H1 (cell line): ENCODE measurements around the gene CEMIP2. TPM values are rescaled to one million over a fixed set of nuclear protein-coding genes. Genes with fewer than 3 reads are reported as not detected.

Experiments
- CTCF ChIA-PET: fragments of 300-600 bp; sonication (Branson Sonifier 250); formaldehyde crosslinking; loops from one replicate; lab custom pipeline; 2021; ENCODE audit not compliant: partially characterized antibody; lab: Charles Lee
- POLR2A ChIA-PET: fragments of 300-600 bp; sonication (Branson Sonifier 250); formaldehyde crosslinking; loops from one replicate; lab custom pipeline; 2021; ENCODE audit warnings: inconsistent platforms; ENCODE audit not compliant: partially characterized antibody; lab: Charles Lee
- DNase-seq, 2 experiments: peaks; one replicate each; pipeline versions ENCODE4 v3.0.0 to v3.0.0-alpha.2; 2010 to 2022; ENCODE audit warnings: low spot score in 2 of 2, low read depth in 1 of 2, mixed read lengths in 1 of 2
- FAIRE-seq: peaks from 2 replicates; lab custom pipeline; 2011; peaks lifted over from hg19 to GRCh38; lab: Jason Lieb, UNC
- H2AFZ ChIP-seq: 2 replicates; pipeline ENCODE4 v1.8.1; 2012; ENCODE audit warnings: low read length, inconsistent platforms
- H2AK5ac ChIP-seq: 2 replicates; pipeline ENCODE4 v1.6.1; 2013; ENCODE audit warnings: low read depth, low read length
- H2BK120ac ChIP-seq: replicated peaks from 2 replicates; pipeline ENCODE3; 2013; ENCODE audit warnings: low read depth, low read length, inconsistent platforms
- H2BK12ac ChIP-seq: 2 replicates; pipeline ENCODE4 v1.6.1; 2013; ENCODE audit warnings: low read depth, low read length
- H2BK15ac ChIP-seq: 2 replicates; pipeline ENCODE4 v1.6.1; 2013; ENCODE audit warnings: low read length
- H2BK20ac ChIP-seq: 2 replicates; pipeline ENCODE4 v1.6.1; 2013; ENCODE audit warnings: low read length
- H2BK5ac ChIP-seq: 2 replicates; pipeline ENCODE4 v1.6.1; 2013; ENCODE audit warnings: low read depth, low read length
- H3K14ac ChIP-seq: 2 replicates; pipeline ENCODE4 v1.6.1; 2013; ENCODE audit warnings: inconsistent platforms; ENCODE audit not compliant: insufficient read length
- H3K18ac ChIP-seq: 2 replicates; pipeline ENCODE4 v1.6.1; 2013; ENCODE audit warnings: low read length; ENCODE audit errors: extremely low read depth
- H3K23ac ChIP-seq: 2 replicates; pipeline ENCODE4 v1.6.1; 2013; ENCODE audit warnings: inconsistent platforms; ENCODE audit not compliant: insufficient read length
- H3K23me2 ChIP-seq: 2 replicates; pipeline ENCODE4 v1.6.1; 2013; ENCODE audit warnings: low read depth, low read length
- H3K27ac ChIP-seq: 2 replicates; pipeline ENCODE4 v1.6.1; 2011; ENCODE audit warnings: low read depth, low read length, inconsistent platforms
- H3K27me3 ChIP-seq, 4 experiments: replicated peaks in 1 of 4; 1 replicate in 1 of 4; 2 replicates in 3 of 4; pipeline versions ENCODE4 v1.6.1 to v1.8.1; 2011 to 2013; ENCODE audit warnings: low read length in 3 of 4, mild to moderate bottlenecking in 3 of 4, inconsistent platforms in 2 of 4, mixed read lengths in 2 of 4, moderate library complexity in 1 of 4; ENCODE audit not compliant: control insufficient read depth in 3 of 4, insufficient read depth in 3 of 4; ENCODE audit errors: extremely low read depth in 1 of 4
- H3K36me3 ChIP-seq, 4 experiments: 2 replicates each; pipeline versions ENCODE4 v1.6.1 to v1.8.1; 2011 to 2013; ENCODE audit warnings: mild to moderate bottlenecking in 4 of 4, low read length in 3 of 4, moderate library complexity in 2 of 4, control low read depth in 1 of 4, inconsistent platforms in 1 of 4; ENCODE audit not compliant: insufficient read depth in 4 of 4, control insufficient read depth in 2 of 4
- H3K4ac ChIP-seq: replicated peaks from 2 replicates; pipeline ENCODE3; 2013; ENCODE audit warnings: low read length, low read depth, mixed read lengths, inconsistent platforms; ENCODE audit not compliant: insufficient read length
- H3K4me1 ChIP-seq, 4 experiments: replicated peaks in 1 of 4; 1 replicate in 1 of 4; 2 replicates in 3 of 4; pipeline versions ENCODE4 v1.6.1 to v1.8.1; 2011 to 2013; ENCODE audit warnings: low read length in 3 of 4, inconsistent platforms in 2 of 4, mixed read lengths in 1 of 4; ENCODE audit not compliant: insufficient read depth in 4 of 4, control insufficient read depth in 3 of 4
- H3K4me2 ChIP-seq, 2 experiments: 2 replicates each; pipeline versions ENCODE4 v1.6.1 to v1.8.1; 2011 to 2013; ENCODE audit warnings: low read depth in 2 of 2, low read length in 2 of 2, control low read depth in 1 of 2, inconsistent platforms in 1 of 2, mild to moderate bottlenecking in 1 of 2; ENCODE audit not compliant: insufficient read depth in 1 of 2
- H3K4me3 ChIP-seq, 4 experiments: fragments of 200-600, 300-600 bp in 1 of 4; sonication (generic), shearing (Covaris generic), sonication (Bioruptor Twin) in 1 of 4; 2 replicates each; pipeline versions ENCODE4 v1.5.1 to v1.8.1; 2011 to 2016; ENCODE audit warnings: low read length in 4 of 4, low read depth in 3 of 4, control low read depth in 2 of 4, inconsistent platforms in 2 of 4, mild to moderate bottlenecking in 2 of 4, mixed read lengths in 1 of 4, moderate library complexity in 1 of 4; ENCODE audit not compliant: insufficient read depth in 2 of 4; ENCODE audit errors: extremely low read depth in 1 of 4
- H3K56ac ChIP-seq: replicated peaks from 2 replicates; pipeline ENCODE3; 2013; ENCODE audit warnings: low read depth, mild to moderate bottlenecking, mixed read lengths, low read length, inconsistent platforms; ENCODE audit not compliant: insufficient read length
- H3K79me1 ChIP-seq: 2 replicates; pipeline ENCODE4 v1.6.1; 2013; ENCODE audit warnings: low read depth, low read length, control low read depth
- H3K79me2 ChIP-seq, 2 experiments: 2 replicates each; pipeline versions ENCODE4 v1.6.1 to v1.8.1; 2012 to 2013; ENCODE audit warnings: low read length in 2 of 2, mild to moderate bottlenecking in 2 of 2, inconsistent platforms in 1 of 2; ENCODE audit not compliant: insufficient read depth in 2 of 2, control insufficient read depth in 1 of 2
- H3K9ac ChIP-seq, 4 experiments: replicated peaks in 1 of 4; 1 replicate in 1 of 4; 2 replicates in 3 of 4; pipeline versions ENCODE4 v1.6.1 to v1.8.1; 2011 to 2013; ENCODE audit warnings: low read depth in 3 of 4, low read length in 3 of 4, control low read depth in 2 of 4, mild to moderate bottlenecking in 2 of 4, moderate library complexity in 2 of 4, inconsistent platforms in 1 of 4; ENCODE audit errors: extremely low read depth in 1 of 4
- H3K9me3 ChIP-seq, 2 experiments: 2 replicates each; pipeline versions ENCODE4 v1.6.1 to v1.8.1; 2012 to 2013; ENCODE audit warnings: mild to moderate bottlenecking in 2 of 2, moderate library complexity in 2 of 2, control low read depth in 1 of 2, inconsistent platforms in 1 of 2, low read depth in 1 of 2, low read length in 1 of 2, mixed read lengths in 1 of 2; ENCODE audit not compliant: insufficient read depth in 2 of 2
- H4K20me1 ChIP-seq, 2 experiments: replicated peaks in 1 of 2; 2 replicates each; pipeline versions ENCODE3 to v1.8.1; 2011 to 2013; ENCODE audit warnings: inconsistent platforms in 2 of 2, low read length in 2 of 2, mild to moderate bottlenecking in 1 of 2; ENCODE audit not compliant: insufficient read depth in 2 of 2, control insufficient read depth in 1 of 2
- H4K5ac ChIP-seq: 2 replicates; pipeline ENCODE4 v1.6.1; 2013; ENCODE audit warnings: low read length, low read depth, mixed read lengths, inconsistent platforms; ENCODE audit not compliant: insufficient read length
- H4K8ac ChIP-seq: 2 replicates; pipeline ENCODE4 v1.8.0; 2013; ENCODE audit warnings: mild to moderate bottlenecking, moderate library complexity, low read length, inconsistent platforms; ENCODE audit not compliant: insufficient read depth; ENCODE audit errors: extremely low read depth
- H4K91ac ChIP-seq: replicated peaks from 2 replicates; pipeline ENCODE3; 2013; ENCODE audit warnings: low read length, mixed read lengths, inconsistent platforms; ENCODE audit not compliant: insufficient read length
- CBX8 ChIP-seq: fragments of 300-800, 300-1000 bp; sonication (generic); IDR thresholded peaks from 2 replicates; pipeline ENCODE4 v1.7.1; 2016; ENCODE audit warnings: low read depth, low read length, borderline replicate concordance
- CHD1 ChIP-seq: IDR thresholded peaks from 2 replicates; pipeline ENCODE4 v1.6.1; 2012; ENCODE audit warnings: low read depth, low read length, improper control_type of control experiment
- CHD2 ChIP-seq: IDR thresholded peaks from 2 replicates; pipeline ENCODE4 v1.6.1; 2012; ENCODE audit warnings: low read length, improper control_type of control experiment
- CTBP2 ChIP-seq: IDR thresholded peaks from 2 replicates; pipeline ENCODE4 v1.7.0; 2011; ENCODE audit warnings: borderline replicate concordance, mild to moderate bottlenecking, moderate library complexity, mixed read lengths, low read length; ENCODE audit not compliant: insufficient read depth, insufficient read length
- KDM1A ChIP-seq: fragments of 200-600, 300-600 bp; sonication (generic); IDR thresholded peaks from 2 replicates; pipeline ENCODE4 v1.7.1; 2016; ENCODE audit warnings: mild to moderate bottlenecking, low read length, borderline replicate concordance
- RAD21 ChIP-seq, 2 experiments: IDR thresholded peaks in 1 of 2; conservative IDR thresholded peaks in 1 of 2; 2 replicates each; pipeline ENCODE4 v1.6.1; 2011; ENCODE audit warnings: low read depth in 2 of 2, low read length in 2 of 2, improper control_type of control experiment in 1 of 2, inconsistent platforms in 1 of 2, mild to moderate bottlenecking in 1 of 2, moderate library complexity in 1 of 2
- SIX5 ChIP-seq: IDR thresholded peaks from 2 replicates; pipeline ENCODE4 v1.6.1; 2011; ENCODE audit warnings: mild to moderate bottlenecking, low read depth, low read length
- SRF ChIP-seq: IDR thresholded peaks from 2 replicates; pipeline ENCODE4 v1.6.1; 2011; ENCODE audit warnings: mild to moderate bottlenecking, low read depth, low read length, moderate library complexity
- TAF1 ChIP-seq: IDR thresholded peaks from 2 replicates; pipeline ENCODE4 v1.6.1; 2011; ENCODE audit warnings: mild to moderate bottlenecking, low read depth, low read length
- WGBS, 2 experiments: shearing (Covaris generic) in 1 of 2; methylation state at CpG; one replicate each; pipeline versions ENCODE4 v1.1.6 to v1.1.7; 2013 to 2015; ENCODE audit warnings: low lambda C conversion rate in 2 of 2, mixed read lengths in 2 of 2, inconsistent platforms in 1 of 2, low coverage in 1 of 2, missing lambda C conversion rate in 1 of 2; ENCODE audit not compliant: insufficient replicate concordance in 2 of 2, insufficient coverage in 1 of 2, insufficient read length in 1 of 2; ENCODE audit errors: extremely low coverage in 1 of 2, missing lambda C conversion rate in 1 of 2; 5-methylcytosine and 5-hydroxymethylcytosine counted together
- polyA plus RNA-seq, 7 experiments: library from polyadenylated mRNA; depleted of rRNA in 3 of 7; stranded (reverse) in 5 of 7; unstranded in 2 of 7; fragments of >200 nt in 5 of 7; fragments of 200-250 nt in 2 of 7; gene quantifications; 1 replicate in 5 of 7; 2 replicates in 1 of 7; 4 replicates in 1 of 7; pipeline versions ENCODE4 v1.2.1 to v1.2.3, GENCODE V29; 2011 to 2013; ENCODE audit warnings: missing spikeins in 2 of 7, mixed read lengths in 2 of 7
- total RNA-seq: library from RNA; stranded (reverse); fragmentation: NEBNext Ultra II Directional; extraction: Animal tissue kit (Norgen Biotek cat#: 25700); gene quantifications from 2 replicates; pipeline ENCODE4 v1.2.1, GENCODE V29; 2021

Gene CEMIP2
- total and polyA plus RNA-seq, 2 of the 8 experiments (the other 6 are each of a cell fraction or from before 2014, with no cell fraction given): 25.2 to 52.1 TPM

DNA sequence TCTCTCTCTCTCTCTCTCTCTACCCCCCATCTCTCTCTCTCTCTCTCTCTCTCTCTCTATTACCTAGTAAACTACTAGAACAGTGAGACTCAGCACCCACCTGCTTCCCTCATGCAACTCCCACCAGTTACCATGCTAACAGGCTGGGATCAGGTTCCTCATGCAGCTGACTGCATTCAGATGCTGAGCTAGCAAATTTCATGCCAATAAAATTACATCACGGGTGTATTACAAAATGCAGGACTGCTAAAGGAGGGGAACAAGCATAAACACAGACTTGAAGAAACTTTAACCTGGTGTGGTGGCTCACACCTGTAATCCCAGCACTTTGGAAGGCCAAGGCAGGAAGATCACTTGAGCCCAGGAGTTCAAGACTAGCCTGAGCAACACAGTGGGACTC lies 76.0 kb downstream of the CEMIP2 start:
- no peak for FAIRE-seq
- 100% methylated on average over 1 of the region's 1 CpG; no CpG with 5 or more reads in 1 of the 2 experiments for WGBS, 2 experiments
- H3K36me3 ChIP-seq: peaks cover 12 to 71% (median 31%) of the 10 kb centered on the region in 4 experiments; a peak in 7 of 8 replicates

More for the DNA sequence above, 76.0 kb downstream of the CEMIP2 start:
- Histone ChIP-seq H2BK5ac (no peak overlapping the region), H3K4ac (no peak overlapping the region), H3K4me2 (no peak overlapping the region), H3K9me3 (no peaks in the 10 kb centered on the region), H3K27me3 (no peaks in the 10 kb centered on the region), H3K4me1 (no peaks in the 10 kb centered on the region), H3K27ac (no peak overlapping the region), H2AK5ac (no peak overlapping the region), H2BK20ac (no peak overlapping the region), H3K56ac (no peak overlapping the region), H2BK15ac (no peak overlapping the region), H4K20me1 (peaks cover 0 to 2% of the 10 kb centered on the region in 2 experiments), H3K9ac (no peak overlapping the region), H2BK120ac (no peak overlapping the region), H3K18ac (no peak overlapping the region), H4K5ac (no peak overlapping the region), H3K23me2 (no peaks in the 10 kb centered on the region), H3K23ac (no peak overlapping the region), H3K14ac (no peak overlapping the region), H2BK12ac (no peak overlapping the region), H3K4me3 (no peak overlapping the region), H3K79me1 (no peaks in the 10 kb centered on the region), H2AFZ (no peak overlapping the region), H4K8ac (no peak overlapping the region), H4K91ac (no peak overlapping the region), H3K79me2 (no peaks in the 10 kb centered on the region)
- no peak for TF ChIP-seq RAD21 (IDR thresholded peaks at IDR 0.05 in 1 of 2, conservative IDR thresholded peaks at IDR 0.05 in 1 of 2; ENCODE audit: low read depth in 2 of 2, low read length in 2 of 2)
- TF ChIP-seq CHD2: no peak
- TF ChIP-seq TAF1: no peak
- no peak for TF ChIP-seq CBX8
- TF ChIP-seq SRF: no peak
- no peak for TF ChIP-seq CHD1
- no peak for TF ChIP-seq SIX5
- no peak for TF ChIP-seq KDM1A
- TF ChIP-seq CTBP2: no peak
- ChIA-PET POLR2A (interaction anchor here (1.2 to 1.6 kb wide), 2 partner anchors 10 to 45 kb away, joined by 3 read pairs; no protein-coding TSS in a partner anchor), CTCF (interaction anchor here (1.0 to 1.4 kb wide), 3 partner anchors 14 to 88 kb away, joined by 3 to 5 read pairs (median 5); no protein-coding TSS in a partner anchor)
- DNase-seq: no peak
